Measurements from ENCODE around the gene DUS4L.

DUS4L gene

GRCh38 chr7:107610323-107610722, 46.6 kb downstream of the DUS4L start:
- no peak for DNase-seq
- intact Hi-C loops (cut with DNase I), result no loop called here

GRCh38 chr7:107613439-107613838, 49.7 kb downstream of the DUS4L start:
- DNase-seq, result no peak
- intact Hi-C loops (cut with DNase I), result no loop called here

GRCh38 chr7:107613948-107614347, 50.2 kb downstream of the DUS4L start:
- no peak for DNase-seq
- intact Hi-C loops (cut with DNase I), result no loop called here

GRCh38 chr7:107614425-107614824, 50.7 kb downstream of the DUS4L start:
- intact Hi-C loops (cut with DNase I), result no loop called here
- no peak for DNase-seq

GRCh38 chr7:107615910-107616680, 52.3 kb downstream of the DUS4L start:
- no peak for DNase-seq
- intact Hi-C loops (cut with DNase I), result no loop called here

GRCh38 chr7:107622429-107622828, 58.7 kb downstream of the DUS4L start:
- intact Hi-C loops (cut with DNase I), result no loop called here
- no peak for DNase-seq

- DNase-seq, result no peak
- intact Hi-C loops (cut with DNase I), result no loop called here
These were observed 59.1 kb downstream of the DUS4L start for GRCh38 chr7:107622894-107623293.

GRCh38 chr7:107627002-107627401, 63.2 kb downstream of the DUS4L start:
- DNase-seq, result no peak
- intact Hi-C loops (cut with DNase I), result no loop called here
